Measurements from ENCODE around the gene GABRD.

GRCh38 chr1:2055911-2056575 lies 36.9 kb downstream of the GABRD start:
- TF ChIP-seq CTCF (IDR thresholded peaks at IDR 0.05): no peak
- no peak for TF ChIP-seq POLR2A (IDR thresholded peaks at IDR 0.05)
- no peak for TF ChIP-seq POLR2AphosphoS5 (IDR thresholded peaks at IDR 0.05; ENCODE audit: insufficient read depth in 1 of 2, low read depth in 1 of 2)

Data from vagina (tissue), 2 donors.